ENCODE results near the gene DAB1.

Gene DAB1

DNA sequence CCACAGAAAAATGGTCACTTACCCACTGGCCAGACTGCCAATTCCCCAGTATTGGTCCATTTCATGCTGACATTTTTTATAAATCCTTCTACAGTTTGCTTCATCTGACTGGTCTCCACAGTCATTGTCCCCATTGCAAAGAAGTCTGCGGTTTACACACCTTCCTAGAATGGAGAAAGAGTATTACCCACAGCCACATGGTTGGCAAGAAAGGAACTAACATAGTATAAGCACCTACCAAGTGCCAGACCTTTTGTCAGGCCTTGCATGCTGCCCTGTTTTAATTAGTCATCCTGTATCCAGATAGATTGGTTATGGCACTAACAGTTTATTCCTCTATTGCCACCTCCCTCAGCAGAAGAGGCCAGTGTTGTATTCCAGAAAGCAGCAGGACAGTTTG lies 469.2 kb downstream of the DAB1 start:
- no peaks in the 10 kb centered on the region for H3K36me3 ChIP-seq (ENCODE audit: control insufficient read depth in 2 of 2, insufficient read depth in 1 of 2, low read length in 2 of 2)
- ChIA-PET POLR2A (no interaction called here), CTCF (no interaction called here)
- H3K4me3 ChIP-seq (ENCODE audit: low read depth, low read length), result no peak overlapping the region
- H3K4me1 ChIP-seq (ENCODE audit: control insufficient read depth, insufficient read depth, low read length), result no peaks in the 10 kb centered on the region
- H3K9me3 ChIP-seq (ENCODE audit: control insufficient read depth, insufficient read depth, low read depth, low read length), result no peaks in the 10 kb centered on the region
- H3K27ac ChIP-seq (ENCODE audit: extremely low read depth, low read depth, low read length), result no peak overlapping the region
- TF ChIP-seq ZNF626 (tag by site-specific recombination; IDR thresholded peaks at IDR 0.05) (no peak), ZNF701 (tag by site-specific recombination; IDR thresholded peaks at IDR 0.05) (no peak), MZF1 (tag by site-specific recombination; IDR thresholded peaks at IDR 0.05; ENCODE audit: borderline replicate concordance) (no peak), ZNF132 (tag by site-specific recombination; IDR thresholded peaks at IDR 0.05; ENCODE audit: borderline replicate concordance) (no peak), ZNF571 (tag by site-specific recombination; IDR thresholded peaks at IDR 0.05) (no peak), ZNF768 (tag by site-specific recombination; IDR thresholded peaks at IDR 0.05) (no peak), ZNF785 (tag by site-specific recombination; IDR thresholded peaks at IDR 0.05) (no peak), ZNF426 (tag by site-specific recombination; IDR thresholded peaks at IDR 0.05) (no peak), ZXDB (tag by site-specific recombination; IDR thresholded peaks at IDR 0.05) (no peak), ZNF624 (tag by site-specific recombination; IDR thresholded peaks at IDR 0.05) (no peak), ZNF138 (tag by site-specific recombination; IDR thresholded peaks at IDR 0.05; ENCODE audit: borderline replicate concordance) (no peak), ZNF324 (tag by site-specific recombination; IDR thresholded peaks at IDR 0.05) (no peak), ZBTB1 (tag by site-specific recombination; IDR thresholded peaks at IDR 0.05) (no peak), ZNF433 (tag by site-specific recombination; IDR thresholded peaks at IDR 0.05; ENCODE audit: low read depth) (no peak), ZBTB7A (tag by site-specific recombination; IDR thresholded peaks at IDR 0.05; ENCODE audit: low read depth) (no peak), ZNF776 (tag by site-specific recombination; IDR thresholded peaks at IDR 0.05; ENCODE audit: borderline replicate concordance) (no peak)
- TF ChIP-seq, protein P1, sequence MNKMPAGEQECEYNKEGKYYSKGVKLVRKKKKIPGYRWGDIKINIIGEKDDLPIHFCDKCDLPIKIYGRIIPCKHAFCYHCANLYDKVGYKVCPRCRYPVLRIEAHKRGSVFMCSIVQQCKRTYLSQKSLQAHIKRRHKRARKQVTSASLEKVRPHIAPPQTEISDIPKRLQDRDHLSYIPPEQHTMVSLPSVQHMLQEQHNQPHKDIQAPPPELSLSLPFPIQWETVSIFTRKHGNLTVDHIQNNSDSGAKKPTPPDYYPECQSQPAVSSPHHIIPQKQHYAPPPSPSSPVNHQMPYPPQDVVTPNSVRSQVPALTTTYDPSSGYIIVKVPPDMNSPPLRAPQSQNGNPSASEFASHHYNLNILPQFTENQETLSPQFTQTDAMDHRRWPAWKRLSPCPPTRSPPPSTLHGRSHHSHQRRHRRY (tag by site-specific recombination; IDR thresholded peaks at IDR 0.05), result no peak
- TF ChIP-seq, protein P2, sequence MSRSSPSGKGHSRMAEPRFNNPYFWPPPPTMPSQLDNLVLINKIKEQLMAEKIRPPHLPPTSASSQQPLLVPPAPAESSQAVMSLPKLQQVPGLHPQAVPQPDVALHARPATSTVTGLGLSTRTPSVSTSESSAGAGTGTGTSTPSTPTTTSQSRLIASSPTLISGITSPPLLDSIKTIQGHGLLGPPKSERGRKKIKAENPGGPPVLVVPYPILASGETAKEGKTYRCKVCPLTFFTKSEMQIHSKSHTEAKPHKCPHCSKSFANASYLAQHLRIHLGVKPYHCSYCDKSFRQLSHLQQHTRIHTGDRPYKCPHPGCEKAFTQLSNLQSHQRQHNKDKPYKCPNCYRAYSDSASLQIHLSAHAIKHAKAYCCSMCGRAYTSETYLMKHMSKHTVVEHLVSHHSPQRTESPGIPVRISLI (tag by site-specific recombination; IDR thresholded peaks at IDR 0.05), result no peak
- TF ChIP-seq, protein P3, sequence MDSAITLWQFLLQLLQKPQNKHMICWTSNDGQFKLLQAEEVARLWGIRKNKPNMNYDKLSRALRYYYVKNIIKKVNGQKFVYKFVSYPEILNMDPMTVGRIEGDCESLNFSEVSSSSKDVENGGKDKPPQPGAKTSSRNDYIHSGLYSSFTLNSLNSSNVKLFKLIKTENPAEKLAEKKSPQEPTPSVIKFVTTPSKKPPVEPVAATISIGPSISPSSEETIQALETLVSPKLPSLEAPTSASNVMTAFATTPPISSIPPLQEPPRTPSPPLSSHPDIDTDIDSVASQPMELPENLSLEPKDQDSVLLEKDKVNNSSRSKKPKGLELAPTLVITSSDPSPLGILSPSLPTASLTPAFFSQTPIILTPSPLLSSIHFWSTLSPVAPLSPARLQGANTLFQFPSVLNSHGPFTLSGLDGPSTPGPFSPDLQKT (IDR thresholded peaks at IDR 0.05; ENCODE audit: borderline replicate concordance, low read depth, low read length), result no peak

DNA sequence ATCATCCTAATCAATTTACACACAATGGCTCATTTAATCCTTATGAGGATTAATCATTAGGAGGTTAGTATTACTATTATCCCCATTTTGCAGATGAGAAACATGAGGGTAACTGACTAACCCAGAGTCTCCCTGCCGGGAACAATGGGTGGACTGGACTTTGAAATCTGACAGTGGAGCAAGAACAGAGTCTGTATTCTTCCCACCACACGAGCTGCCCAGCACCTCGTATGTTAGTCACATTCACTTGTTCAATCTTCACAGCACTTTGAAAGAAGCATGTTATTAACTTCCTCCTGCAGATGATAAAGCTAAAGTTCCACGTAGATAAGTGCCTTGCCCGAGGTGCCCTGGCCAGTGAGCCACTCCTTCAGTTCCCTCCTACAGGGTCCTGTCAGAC lies 470.5 kb downstream of the DAB1 start:
- CTCF ChIA-PET, result no interaction called here
- no peaks in the 10 kb centered on the region for H3K9me3 ChIP-seq (ENCODE audit: control insufficient read depth, insufficient read depth, low read depth, low read length)
- POLR2A ChIA-PET, result no interaction called here
- TF ChIP-seq, protein P4, sequence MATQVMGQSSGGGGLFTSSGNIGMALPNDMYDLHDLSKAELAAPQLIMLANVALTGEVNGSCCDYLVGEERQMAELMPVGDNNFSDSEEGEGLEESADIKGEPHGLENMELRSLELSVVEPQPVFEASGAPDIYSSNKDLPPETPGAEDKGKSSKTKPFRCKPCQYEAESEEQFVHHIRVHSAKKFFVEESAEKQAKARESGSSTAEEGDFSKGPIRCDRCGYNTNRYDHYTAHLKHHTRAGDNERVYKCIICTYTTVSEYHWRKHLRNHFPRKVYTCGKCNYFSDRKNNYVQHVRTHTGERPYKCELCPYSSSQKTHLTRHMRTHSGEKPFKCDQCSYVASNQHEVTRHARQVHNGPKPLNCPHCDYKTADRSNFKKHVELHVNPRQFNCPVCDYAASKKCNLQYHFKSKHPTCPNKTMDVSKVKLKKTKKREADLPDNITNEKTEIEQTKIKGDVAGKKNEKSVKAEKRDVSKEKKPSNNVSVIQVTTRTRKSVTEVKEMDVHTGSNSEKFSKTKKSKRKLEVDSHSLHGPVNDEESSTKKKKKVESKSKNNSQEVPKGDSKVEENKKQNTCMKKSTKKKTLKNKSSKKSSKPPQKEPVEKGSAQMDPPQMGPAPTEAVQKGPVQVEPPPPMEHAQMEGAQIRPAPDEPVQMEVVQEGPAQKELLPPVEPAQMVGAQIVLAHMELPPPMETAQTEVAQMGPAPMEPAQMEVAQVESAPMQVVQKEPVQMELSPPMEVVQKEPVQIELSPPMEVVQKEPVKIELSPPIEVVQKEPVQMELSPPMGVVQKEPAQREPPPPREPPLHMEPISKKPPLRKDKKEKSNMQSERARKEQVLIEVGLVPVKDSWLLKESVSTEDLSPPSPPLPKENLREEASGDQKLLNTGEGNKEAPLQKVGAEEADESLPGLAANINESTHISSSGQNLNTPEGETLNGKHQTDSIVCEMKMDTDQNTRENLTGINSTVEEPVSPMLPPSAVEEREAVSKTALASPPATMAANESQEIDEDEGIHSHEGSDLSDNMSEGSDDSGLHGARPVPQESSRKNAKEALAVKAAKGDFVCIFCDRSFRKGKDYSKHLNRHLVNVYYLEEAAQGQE (tag by site-specific recombination; IDR thresholded peaks at IDR 0.05), result no peak
- no peak for TF ChIP-seq ZNF354C (tag by site-specific recombination; IDR thresholded peaks at IDR 0.05; ENCODE audit: borderline replicate concordance, low read depth)
- TF ChIP-seq, protein P2 (tag by site-specific recombination; IDR thresholded peaks at IDR 0.05), result no peak
- no peak for TF ChIP-seq ZNF292 (tag by site-specific recombination; IDR thresholded peaks at IDR 0.05; ENCODE audit: borderline replicate concordance, low read depth)
- no peak for TF ChIP-seq ZNF341 (tag by site-specific recombination; IDR thresholded peaks at IDR 0.05; ENCODE audit: low read depth)
- TF ChIP-seq ZNF391 (tag by site-specific recombination; IDR thresholded peaks at IDR 0.05; ENCODE audit: borderline replicate concordance, low read depth), result no peak
- TF ChIP-seq, protein P5, sequence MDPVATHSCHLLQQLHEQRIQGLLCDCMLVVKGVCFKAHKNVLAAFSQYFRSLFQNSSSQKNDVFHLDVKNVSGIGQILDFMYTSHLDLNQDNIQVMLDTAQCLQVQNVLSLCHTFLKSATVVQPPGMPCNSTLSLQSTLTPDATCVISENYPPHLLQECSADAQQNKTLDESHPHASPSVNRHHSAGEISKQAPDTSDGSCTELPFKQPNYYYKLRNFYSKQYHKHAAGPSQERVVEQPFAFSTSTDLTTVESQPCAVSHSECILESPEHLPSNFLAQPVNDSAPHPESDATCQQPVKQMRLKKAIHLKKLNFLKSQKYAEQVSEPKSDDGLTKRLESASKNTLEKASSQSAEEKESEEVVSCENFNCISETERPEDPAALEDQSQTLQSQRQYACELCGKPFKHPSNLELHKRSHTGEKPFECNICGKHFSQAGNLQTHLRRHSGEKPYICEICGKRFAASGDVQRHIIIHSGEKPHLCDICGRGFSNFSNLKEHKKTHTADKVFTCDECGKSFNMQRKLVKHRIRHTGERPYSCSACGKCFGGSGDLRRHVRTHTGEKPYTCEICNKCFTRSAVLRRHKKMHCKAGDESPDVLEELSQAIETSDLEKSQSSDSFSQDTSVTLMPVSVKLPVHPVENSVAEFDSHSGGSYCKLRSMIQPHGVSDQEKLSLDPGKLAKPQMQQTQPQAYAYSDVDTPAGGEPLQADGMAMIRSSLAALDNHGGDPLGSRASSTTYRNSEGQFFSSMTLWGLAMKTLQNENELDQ (tag by site-specific recombination; IDR thresholded peaks at IDR 0.05; ENCODE audit: low read depth), result no peak
- TF ChIP-seq YY2 (tag by site-specific recombination; IDR thresholded peaks at IDR 0.05), result no peak

More for the DNA sequence above, 470.5 kb downstream of the DAB1 start:
- H3K36me3 ChIP-seq (ENCODE audit: control insufficient read depth in 2 of 2, insufficient read depth in 1 of 2, low read length in 2 of 2), result no peaks in the 10 kb centered on the region
- H3K27ac ChIP-seq (ENCODE audit: extremely low read depth, low read depth, low read length), result no peak overlapping the region
- no peak overlapping the region for H3K4me3 ChIP-seq (ENCODE audit: low read depth, low read length)
- no peaks in the 10 kb centered on the region for H3K4me1 ChIP-seq (ENCODE audit: control insufficient read depth, insufficient read depth, low read length)
